ENCODE data around the gene TAOK3.

The TAOK3 gene

DNA sequence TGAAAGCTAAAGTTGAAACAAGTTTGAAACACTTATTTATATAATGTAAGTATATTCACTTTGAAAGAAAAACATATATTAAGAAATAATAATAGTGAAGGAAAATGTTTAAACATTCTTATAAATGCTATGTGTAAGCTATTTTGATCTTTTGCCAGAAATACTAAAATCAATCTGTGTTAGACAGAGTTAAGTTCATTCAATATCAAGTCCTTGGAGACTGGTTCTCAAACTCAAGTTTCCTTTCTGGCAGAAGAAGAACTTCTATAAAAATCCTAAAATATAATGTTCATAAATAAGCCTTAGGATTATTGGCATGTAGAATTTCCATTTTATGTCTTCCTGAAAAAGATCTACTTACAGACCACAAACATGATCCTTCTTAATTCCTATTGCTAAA, 45.3 kb downstream of the TAOK3 start:
- Histone ChIP-seq H3K4me2 (ENCODE audit: low read depth, low read length) (no peak overlapping the region), H3K79me2 (ENCODE audit: low read length) (no peaks in the 10 kb centered on the region), H3K27ac (ENCODE audit: low read length) (no peak overlapping the region), H3F3A (ENCODE audit: insufficient read depth, low read length) (no peaks in the 10 kb centered on the region), H3K36me3 (replicated peaks; ENCODE audit: insufficient read depth, low read length) (no peaks in the 10 kb centered on the region), H3K9ac (ENCODE audit: low read length) (no peak overlapping the region), H3K27me3 (replicated peaks; ENCODE audit: insufficient read depth, low read length) (no peaks in the 10 kb centered on the region), H3K4me3 (ENCODE audit: low read length) (no peak overlapping the region), H3K9me2 (replicated peaks; ENCODE audit: insufficient read depth, low read length) (no peaks in the 10 kb centered on the region), H3K4me1 (ENCODE audit: low read length) (no peaks in the 10 kb centered on the region), H2AFZ (ENCODE audit: low read length) (no peak overlapping the region), H3K9me3 (replicated peaks; ENCODE audit: insufficient read depth, low read length) (no peaks in the 10 kb centered on the region), H4K20me1 (ENCODE audit: insufficient read depth, low read length) (no peaks in the 10 kb centered on the region)
- TF ChIP-seq, protein P1, sequence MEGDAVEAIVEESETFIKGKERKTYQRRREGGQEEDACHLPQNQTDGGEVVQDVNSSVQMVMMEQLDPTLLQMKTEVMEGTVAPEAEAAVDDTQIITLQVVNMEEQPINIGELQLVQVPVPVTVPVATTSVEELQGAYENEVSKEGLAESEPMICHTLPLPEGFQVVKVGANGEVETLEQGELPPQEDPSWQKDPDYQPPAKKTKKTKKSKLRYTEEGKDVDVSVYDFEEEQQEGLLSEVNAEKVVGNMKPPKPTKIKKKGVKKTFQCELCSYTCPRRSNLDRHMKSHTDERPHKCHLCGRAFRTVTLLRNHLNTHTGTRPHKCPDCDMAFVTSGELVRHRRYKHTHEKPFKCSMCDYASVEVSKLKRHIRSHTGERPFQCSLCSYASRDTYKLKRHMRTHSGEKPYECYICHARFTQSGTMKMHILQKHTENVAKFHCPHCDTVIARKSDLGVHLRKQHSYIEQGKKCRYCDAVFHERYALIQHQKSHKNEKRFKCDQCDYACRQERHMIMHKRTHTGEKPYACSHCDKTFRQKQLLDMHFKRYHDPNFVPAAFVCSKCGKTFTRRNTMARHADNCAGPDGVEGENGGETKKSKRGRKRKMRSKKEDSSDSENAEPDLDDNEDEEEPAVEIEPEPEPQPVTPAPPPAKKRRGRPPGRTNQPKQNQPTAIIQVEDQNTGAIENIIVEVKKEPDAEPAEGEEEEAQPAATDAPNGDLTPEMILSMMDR (IDR thresholded peaks at IDR 0.05; ENCODE audit: low read length), result no peak
- TF ChIP-seq EZH2phosphoT487 (IDR thresholded peaks at IDR 0.05; ENCODE audit: low read length) (no peak), EZH2 (optimal IDR thresholded peaks at IDR 0.05; ENCODE audit: low read depth, low read length) (no peak)
- no peak for DNase-seq

DNA sequence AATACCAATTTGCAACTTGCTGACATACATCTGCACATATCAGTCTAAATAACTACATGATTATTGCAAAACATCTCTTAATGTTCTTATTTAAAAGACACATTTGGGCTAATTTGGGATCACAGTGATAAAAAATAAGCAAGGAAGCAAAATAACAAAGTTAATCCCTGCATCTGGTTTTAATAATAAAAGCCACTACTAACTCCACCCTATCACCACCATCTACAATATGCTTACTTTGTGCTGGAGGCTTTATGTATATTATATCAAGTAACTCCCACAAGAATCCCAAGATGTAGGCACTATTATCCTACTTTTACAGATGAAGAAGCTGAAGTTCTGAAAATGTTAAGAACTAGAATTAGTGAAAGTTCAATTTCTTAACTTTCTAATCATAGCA, 45.7 kb downstream of the TAOK3 start:
- Histone ChIP-seq H3K79me2 (ENCODE audit: low read length) (no peaks in the 10 kb centered on the region), H3K9me2 (replicated peaks; ENCODE audit: insufficient read depth, low read length) (no peaks in the 10 kb centered on the region), H3K36me3 (replicated peaks; ENCODE audit: insufficient read depth, low read length) (no peaks in the 10 kb centered on the region), H3K27ac (ENCODE audit: low read length) (no peak overlapping the region), H3F3A (ENCODE audit: insufficient read depth, low read length) (no peaks in the 10 kb centered on the region), H2AFZ (ENCODE audit: low read length) (no peak overlapping the region), H3K9ac (ENCODE audit: low read length) (no peak overlapping the region), H3K4me2 (ENCODE audit: low read depth, low read length) (no peak overlapping the region), H3K27me3 (replicated peaks; ENCODE audit: insufficient read depth, low read length) (no peaks in the 10 kb centered on the region), H4K20me1 (ENCODE audit: insufficient read depth, low read length) (no peaks in the 10 kb centered on the region), H3K4me1 (ENCODE audit: low read length) (no peaks in the 10 kb centered on the region), H3K4me3 (ENCODE audit: low read length) (no peak overlapping the region), H3K9me3 (replicated peaks; ENCODE audit: insufficient read depth, low read length) (no peaks in the 10 kb centered on the region)
- TF ChIP-seq EZH2 (optimal IDR thresholded peaks at IDR 0.05; ENCODE audit: low read depth, low read length) (no peak), EZH2phosphoT487 (IDR thresholded peaks at IDR 0.05; ENCODE audit: low read length) (no peak)
- TF ChIP-seq, protein P1 (IDR thresholded peaks at IDR 0.05; ENCODE audit: low read length), result no peak
- DNase-seq, result no peak

DNA sequence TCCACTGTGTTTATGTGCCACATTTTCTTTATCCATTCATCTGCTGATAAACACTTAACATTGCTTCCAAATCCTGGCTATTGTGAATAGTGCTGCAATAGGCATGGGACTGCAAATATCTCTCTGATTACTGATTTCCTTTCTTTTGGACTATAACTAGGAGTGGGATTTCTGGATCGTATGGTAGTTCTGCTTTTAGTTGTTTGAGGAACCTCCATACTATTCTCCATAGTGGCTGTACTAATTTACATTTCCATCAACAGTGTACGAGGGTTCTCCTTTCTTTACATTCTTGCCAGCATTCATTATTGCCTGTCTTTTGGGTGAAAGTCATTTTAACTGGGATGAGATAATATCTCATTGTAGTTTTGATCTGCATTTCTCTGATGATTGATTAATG, 47.6 kb downstream of the TAOK3 start:
- Histone ChIP-seq H3K36me3 (replicated peaks; ENCODE audit: insufficient read depth, low read length) (no peaks in the 10 kb centered on the region), H3K9ac (ENCODE audit: low read length) (no peak overlapping the region), H3K4me3 (ENCODE audit: low read length) (no peak overlapping the region), H3K4me1 (ENCODE audit: low read length) (no peaks in the 10 kb centered on the region), H3K27me3 (replicated peaks; ENCODE audit: insufficient read depth, low read length) (no peaks in the 10 kb centered on the region), H3K4me2 (ENCODE audit: low read depth, low read length) (no peak overlapping the region), H3K9me2 (replicated peaks; ENCODE audit: insufficient read depth, low read length) (no peaks in the 10 kb centered on the region), H3K27ac (ENCODE audit: low read length) (no peak overlapping the region), H3K79me2 (ENCODE audit: low read length) (no peaks in the 10 kb centered on the region), H3F3A (ENCODE audit: insufficient read depth, low read length) (no peaks in the 10 kb centered on the region), H4K20me1 (ENCODE audit: insufficient read depth, low read length) (no peaks in the 10 kb centered on the region), H3K9me3 (replicated peaks; ENCODE audit: insufficient read depth, low read length) (no peaks in the 10 kb centered on the region), H2AFZ (ENCODE audit: low read length) (no peak overlapping the region)
- no peak for TF ChIP-seq EZH2phosphoT487 (IDR thresholded peaks at IDR 0.05; ENCODE audit: low read length)
- no peak for TF ChIP-seq EZH2 (optimal IDR thresholded peaks at IDR 0.05; ENCODE audit: low read depth, low read length)
- TF ChIP-seq, protein P1 (IDR thresholded peaks at IDR 0.05; ENCODE audit: low read length), result no peak
- DNase-seq, result no peak
